Smooth muscle cell (in vitro differentiated cells): Measurements from ENCODE around the gene PLET1. TPM values are rescaled to one million over a fixed set of nuclear protein-coding genes. Genes with fewer than 3 reads are reported as not detected.

ENCODE experiments used
- DNase-seq: peaks from one replicate; lab custom pipeline; 2025; ENCODE audit not compliant: unreplicated experiment; lab: John Stamatoyannopoulos, UW
- H2AFZ ChIP-seq: fragments of 200-600 bp; sonication (generic); 2 replicates; pipeline ENCODE4 v1.6.0; 2016; ENCODE audit warnings: antibody characterized with exemption, low read depth, mild to moderate bottlenecking
- H3F3A ChIP-seq: fragments of 200-600 bp; sonication (generic); 2 replicates; pipeline ENCODE4 v1.6.0; 2017; ENCODE audit warnings: antibody characterized with exemption, low read depth
- H3K27ac ChIP-seq: fragments of 200-600 bp; sonication (generic); 2 replicates; pipeline ENCODE4 v1.5.1; 2016; ENCODE audit warnings: low read depth, mild to moderate bottlenecking
- H3K27me3 ChIP-seq: fragments of 200-600 bp; sonication (generic); 2 replicates; pipeline ENCODE4 v1.6.1; 2016; ENCODE audit warnings: low read depth, mild to moderate bottlenecking
- H3K36me3 ChIP-seq: fragments of 200-600 bp; sonication (generic); 2 replicates; pipeline ENCODE4 v1.5.1; 2016; ENCODE audit warnings: low read depth
- H3K4me1 ChIP-seq: fragments of 200-600 bp; sonication (generic); 2 replicates; pipeline ENCODE4 v1.5.1; 2016; ENCODE audit warnings: low read depth
- H3K4me2 ChIP-seq: fragments of 200-600 bp; sonication (generic); 2 replicates; pipeline ENCODE4 v1.6.0; 2016; ENCODE audit warnings: mild to moderate bottlenecking
- H3K4me3 ChIP-seq: fragments of 200-600 bp; sonication (generic); 2 replicates; pipeline ENCODE4 v1.5.1; 2016; ENCODE audit warnings: mild to moderate bottlenecking
- H3K79me2 ChIP-seq: fragments of 200-600 bp; sonication (generic); 2 replicates; pipeline ENCODE4 v1.6.0; 2016; ENCODE audit warnings: low read depth, mild to moderate bottlenecking
- H3K9ac ChIP-seq: fragments of 200-600 bp; sonication (generic); 2 replicates; pipeline ENCODE4 v1.6.0; 2016; ENCODE audit warnings: low read depth
- H3K9me3 ChIP-seq: fragments of 200-600 bp; sonication (generic); replicated peaks from 2 replicates; pipeline ENCODE4 v1.5.1; 2016; ENCODE audit warnings: low read depth
- H4K20me1 ChIP-seq: fragments of 200-600 bp; sonication (generic); 2 replicates; pipeline ENCODE4 v1.6.0; 2016; ENCODE audit warnings: low read depth
- WGBS: methylation state at CpG from one replicate; pipeline ENCODE4 v1.1.7; 2016; ENCODE audit warnings: low lambda C conversion rate; 5-methylcytosine and 5-hydroxymethylcytosine counted together
- polyA plus RNA-seq: library from polyadenylated mRNA; unstranded; fragments of >200 nt; fragmentation: Nextera tagmentation; extraction: Ambion mirVana; gene quantifications from 2 replicates; pipeline ENCODE4 v1.2.1, GENCODE V29; 2016
- total RNA-seq: library from RNA; depleted of rRNA; stranded (reverse); fragments of >200 nt; gene quantifications from 2 replicates; pipeline ENCODE4 v1.2.3, GENCODE V29; 2014
- TF ChIP-seq, protein P1 (sequence below): fragments of 200-600 bp; sonication (generic); IDR thresholded peaks from 2 replicates; pipeline ENCODE4 v1.5.1; 2017; ENCODE audit warnings: borderline replicate concordance, mild to moderate bottlenecking, antibody characterized with exemption; ENCODE audit not compliant: insufficient read depth, poor library complexity, severe bottlenecking

PLET1 gene
- total and polyA plus RNA-seq, 2 experiments from 2014 or later = not detected

DNA sequence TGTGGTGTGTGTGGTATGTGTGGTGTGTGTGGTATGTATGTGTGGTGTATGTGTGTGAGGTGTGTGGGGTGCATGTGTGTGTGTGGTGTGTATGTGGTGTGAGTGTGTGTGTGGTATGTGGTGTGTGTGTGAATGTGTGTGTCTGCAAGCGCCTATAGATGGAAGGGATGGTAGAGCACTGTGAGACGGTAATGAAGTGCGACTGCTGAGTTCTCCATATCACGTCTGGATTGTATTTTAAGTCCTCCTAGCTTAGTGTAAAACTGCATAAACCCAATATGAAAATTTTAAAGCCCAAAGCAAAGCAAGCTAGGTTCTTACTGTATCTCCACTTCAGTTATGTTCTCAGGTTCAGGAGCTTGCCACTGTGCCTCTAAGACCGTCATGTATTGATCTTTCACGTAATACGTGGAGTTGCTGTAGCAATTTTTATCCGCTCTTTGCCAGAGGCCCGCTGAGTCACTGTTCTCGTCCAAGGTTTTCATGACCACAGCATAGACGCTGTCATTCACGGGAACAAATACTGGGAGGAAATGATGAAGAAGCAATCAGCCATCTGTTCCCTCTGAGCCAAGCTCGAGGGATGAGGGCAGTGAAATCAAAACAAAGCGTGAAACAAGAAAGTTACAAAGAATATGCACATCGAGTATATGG is 5.5 kb downstream of the PLET1 start:
- no peaks in the 10 kb centered on the region for H4K20me1 ChIP-seq
- H3K79me2 ChIP-seq = no peaks in the 10 kb centered on the region
- H3K27me3 ChIP-seq = no peaks in the 10 kb centered on the region
- no peak overlapping the region for H3K4me3 ChIP-seq
- no peak overlapping the region for H2AFZ ChIP-seq
- 24% methylated on average over 12 of the region's 15 CpGs for WGBS
- no peaks in the 10 kb centered on the region for H3K4me1 ChIP-seq
- no peak overlapping the region for H3K9ac ChIP-seq
- peak overlapping the region; percentile 31 for H3K27ac ChIP-seq
- H3F3A ChIP-seq = peaks cover 8% of the 10 kb centered on the region
- TF ChIP-seq, protein P1, sequence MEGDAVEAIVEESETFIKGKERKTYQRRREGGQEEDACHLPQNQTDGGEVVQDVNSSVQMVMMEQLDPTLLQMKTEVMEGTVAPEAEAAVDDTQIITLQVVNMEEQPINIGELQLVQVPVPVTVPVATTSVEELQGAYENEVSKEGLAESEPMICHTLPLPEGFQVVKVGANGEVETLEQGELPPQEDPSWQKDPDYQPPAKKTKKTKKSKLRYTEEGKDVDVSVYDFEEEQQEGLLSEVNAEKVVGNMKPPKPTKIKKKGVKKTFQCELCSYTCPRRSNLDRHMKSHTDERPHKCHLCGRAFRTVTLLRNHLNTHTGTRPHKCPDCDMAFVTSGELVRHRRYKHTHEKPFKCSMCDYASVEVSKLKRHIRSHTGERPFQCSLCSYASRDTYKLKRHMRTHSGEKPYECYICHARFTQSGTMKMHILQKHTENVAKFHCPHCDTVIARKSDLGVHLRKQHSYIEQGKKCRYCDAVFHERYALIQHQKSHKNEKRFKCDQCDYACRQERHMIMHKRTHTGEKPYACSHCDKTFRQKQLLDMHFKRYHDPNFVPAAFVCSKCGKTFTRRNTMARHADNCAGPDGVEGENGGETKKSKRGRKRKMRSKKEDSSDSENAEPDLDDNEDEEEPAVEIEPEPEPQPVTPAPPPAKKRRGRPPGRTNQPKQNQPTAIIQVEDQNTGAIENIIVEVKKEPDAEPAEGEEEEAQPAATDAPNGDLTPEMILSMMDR = no peak
- no peaks in the 10 kb centered on the region for H3K9me3 ChIP-seq
- H3K4me2 ChIP-seq = peak overlapping the region; percentile 70
- DNase-seq = no peak
- no peaks in the 10 kb centered on the region for H3K36me3 ChIP-seq

DNA sequence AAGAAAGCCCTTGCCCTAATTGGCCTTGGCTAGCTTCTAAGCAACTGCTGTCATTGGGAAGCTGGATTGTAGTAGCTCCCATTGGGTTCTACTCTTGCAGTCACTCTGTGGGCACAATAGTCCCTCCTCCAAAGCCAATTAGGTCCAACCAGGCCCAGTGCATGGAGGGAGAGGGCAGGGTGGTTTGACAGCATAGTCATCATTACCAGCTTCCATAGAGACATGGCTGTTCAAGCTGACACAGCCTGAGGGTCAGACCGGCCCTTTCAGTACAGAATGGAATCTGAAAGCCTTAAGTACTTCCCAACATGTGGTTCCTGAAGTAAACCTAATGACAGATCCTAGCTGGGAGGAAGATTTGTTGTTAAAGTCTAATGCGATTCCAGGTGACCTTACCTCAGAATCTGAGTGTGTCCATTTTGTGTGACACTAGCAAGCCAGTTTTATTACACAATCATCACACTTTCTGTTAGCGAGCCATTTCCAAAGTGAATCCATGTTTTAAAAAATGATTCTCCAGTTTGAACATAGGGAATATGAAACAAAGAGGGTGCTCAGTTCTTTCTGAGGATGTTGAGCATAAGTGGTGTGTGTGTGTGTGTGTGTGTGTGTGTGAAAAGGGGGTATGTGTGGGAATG is 6.9 kb downstream of the PLET1 start:
- Histone ChIP-seq H2AFZ (no peak overlapping the region), H3K9ac (no peak overlapping the region), H4K20me1 (no peaks in the 10 kb centered on the region), H3K4me1 (no peaks in the 10 kb centered on the region), H3K79me2 (no peaks in the 10 kb centered on the region), H3F3A (peaks cover 8% of the 10 kb centered on the region), H3K36me3 (no peaks in the 10 kb centered on the region), H3K4me3 (no peak overlapping the region), H3K27me3 (no peaks in the 10 kb centered on the region), H3K27ac (no peak overlapping the region), H3K4me2 (no peak overlapping the region), H3K9me3 (no peaks in the 10 kb centered on the region)
- TF ChIP-seq, protein P1 = no peak
- WGBS = 83% methylated on average over 3 of the region's 3 CpGs
- no peak for DNase-seq

DNA sequence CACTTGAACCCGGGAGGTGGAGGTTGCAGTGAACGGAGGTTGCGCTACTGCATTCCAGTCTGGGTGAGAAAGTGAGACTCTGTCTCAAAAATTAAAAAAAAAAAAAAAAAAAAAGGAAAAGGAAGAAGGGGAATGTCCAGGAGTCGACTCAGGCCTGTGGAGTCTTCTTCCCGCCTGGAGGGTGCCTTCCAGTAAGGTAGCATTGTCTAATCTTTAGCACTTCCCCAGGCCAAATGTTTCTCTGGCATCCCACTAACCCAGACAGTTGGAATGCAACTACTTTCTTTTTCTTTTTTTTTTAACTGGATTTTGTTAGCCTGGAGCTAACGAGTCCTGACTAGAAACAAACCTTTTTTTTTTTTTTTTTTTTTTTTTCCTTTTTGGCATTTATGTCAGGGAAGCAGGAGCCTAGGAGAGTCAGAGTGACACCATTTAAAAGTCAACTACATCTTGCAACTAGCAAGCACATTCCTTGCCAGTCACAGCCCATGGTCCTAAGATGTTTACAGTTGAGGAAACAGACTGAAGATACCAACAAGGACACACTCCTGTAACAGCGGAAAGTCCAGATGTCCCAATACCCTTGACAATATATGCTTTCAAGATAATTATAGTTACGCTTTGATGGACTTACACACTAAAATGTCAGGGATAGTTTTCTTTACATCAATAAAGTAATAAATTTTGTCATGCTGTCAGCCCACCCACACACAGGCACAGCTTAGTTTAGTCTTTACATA is 10.6 kb downstream of the PLET1 start:
- Histone ChIP-seq H3K4me3 (no peak overlapping the region), H3K36me3 (no peaks in the 10 kb centered on the region), H3K9me3 (no peaks in the 10 kb centered on the region), H3K27ac (peak overlapping the region; percentile 9), H3K4me2 (no peak overlapping the region), H3K4me1 (no peaks in the 10 kb centered on the region), H2AFZ (no peak overlapping the region), H3K9ac (no peak overlapping the region), H3K27me3 (no peaks in the 10 kb centered on the region), H3K79me2 (no peaks in the 10 kb centered on the region), H4K20me1 (no peaks in the 10 kb centered on the region), H3F3A (peaks cover 4% of the 10 kb centered on the region)
- no peak for DNase-seq
- 58% methylated on average over 7 of the region's 8 CpGs for WGBS
- TF ChIP-seq, protein P1 = no peak
